GM10847 (cell line): ENCODE results near the gene HOXA9.

Experiments
- POLR2A ChIP-seq: IDR thresholded peaks from 2 replicates; pipeline ENCODE4 v1.6.1; 2011; ENCODE audit not compliant: insufficient read length; ENCODE audit errors: extremely low read depth

HOXA9 gene

DNA sequence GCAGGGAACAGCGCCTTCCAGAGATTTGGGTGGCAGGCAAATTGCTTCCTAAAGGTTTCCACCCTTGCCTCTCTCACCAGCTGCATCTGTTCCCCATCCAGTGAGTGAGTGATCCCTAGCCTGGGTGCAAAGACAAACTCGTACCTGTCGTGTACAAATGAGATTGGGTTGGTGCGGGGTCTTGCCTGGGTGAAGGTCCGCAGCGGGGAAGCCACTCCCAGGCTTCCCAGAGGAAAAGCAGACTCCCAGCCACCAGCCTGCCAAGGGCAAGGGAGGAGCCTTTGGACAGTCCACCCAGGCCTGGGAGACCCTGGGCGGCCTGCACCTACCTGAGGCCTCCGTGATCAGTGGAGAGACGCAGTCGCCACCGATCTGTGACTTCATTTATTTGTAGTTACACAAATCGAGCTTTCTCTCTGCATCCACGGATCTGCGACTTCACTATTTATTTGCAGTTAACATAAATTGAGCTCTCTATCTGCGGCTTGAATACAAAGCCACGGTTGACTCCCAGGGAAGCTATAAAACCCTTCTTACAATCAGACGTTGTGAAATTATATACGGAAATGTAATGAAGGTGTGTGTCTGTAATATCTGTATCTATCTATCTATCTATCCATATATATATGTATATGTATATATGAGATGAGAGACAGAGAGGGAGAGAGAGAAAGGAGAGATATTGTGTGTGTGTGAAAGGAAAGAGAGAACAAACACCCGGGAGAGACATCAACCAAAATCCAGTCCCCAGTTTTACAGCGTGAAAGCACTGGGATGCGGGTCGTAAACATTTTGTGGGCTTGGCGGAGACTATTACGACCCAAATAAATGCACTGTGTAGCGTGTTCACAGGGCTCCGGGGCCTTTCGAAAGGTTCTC is 5.8 kb downstream of the HOXA9 start:
- no peak for TF ChIP-seq POLR2A

DNA sequence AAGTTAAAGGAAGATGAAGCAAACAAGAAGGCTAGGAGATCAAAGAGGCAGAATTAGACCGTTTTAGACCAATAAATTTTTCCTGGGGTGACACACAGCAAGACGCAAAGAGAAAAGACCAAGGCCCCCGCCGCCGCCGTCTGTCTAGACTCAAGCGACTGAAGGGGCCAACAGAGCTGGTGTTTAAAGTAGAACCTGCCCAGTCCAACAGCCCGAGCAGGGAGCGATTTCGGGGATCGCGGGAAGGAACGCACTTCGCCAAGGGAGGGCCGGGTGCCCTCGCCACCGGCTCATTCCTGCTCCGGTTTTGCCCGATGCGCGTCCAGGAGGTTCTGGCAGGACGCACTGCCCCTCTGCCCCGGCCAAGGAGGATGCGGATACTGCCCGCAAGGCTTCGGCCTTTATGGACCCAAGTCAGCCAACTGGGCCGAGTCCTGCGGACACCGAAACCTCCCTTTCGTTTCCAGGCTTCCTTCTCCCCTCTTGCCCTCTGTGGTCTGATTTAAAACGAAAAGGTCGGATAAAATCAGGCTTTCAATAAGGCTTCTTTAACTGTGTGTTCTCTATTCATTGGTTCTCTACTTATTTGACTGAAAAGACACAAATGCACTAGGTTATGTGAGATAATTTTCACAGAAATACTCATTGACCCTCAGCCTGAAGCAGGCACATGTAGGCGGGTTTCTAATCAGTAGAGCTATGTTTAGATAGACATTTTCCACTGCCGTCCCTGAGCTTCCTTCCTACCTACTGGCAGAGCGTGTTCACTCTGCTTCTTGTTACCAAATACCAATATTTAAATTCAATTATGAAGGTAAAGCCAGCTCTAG is 6.7 kb downstream of the HOXA9 start:
- no peak for TF ChIP-seq POLR2A

DNA sequence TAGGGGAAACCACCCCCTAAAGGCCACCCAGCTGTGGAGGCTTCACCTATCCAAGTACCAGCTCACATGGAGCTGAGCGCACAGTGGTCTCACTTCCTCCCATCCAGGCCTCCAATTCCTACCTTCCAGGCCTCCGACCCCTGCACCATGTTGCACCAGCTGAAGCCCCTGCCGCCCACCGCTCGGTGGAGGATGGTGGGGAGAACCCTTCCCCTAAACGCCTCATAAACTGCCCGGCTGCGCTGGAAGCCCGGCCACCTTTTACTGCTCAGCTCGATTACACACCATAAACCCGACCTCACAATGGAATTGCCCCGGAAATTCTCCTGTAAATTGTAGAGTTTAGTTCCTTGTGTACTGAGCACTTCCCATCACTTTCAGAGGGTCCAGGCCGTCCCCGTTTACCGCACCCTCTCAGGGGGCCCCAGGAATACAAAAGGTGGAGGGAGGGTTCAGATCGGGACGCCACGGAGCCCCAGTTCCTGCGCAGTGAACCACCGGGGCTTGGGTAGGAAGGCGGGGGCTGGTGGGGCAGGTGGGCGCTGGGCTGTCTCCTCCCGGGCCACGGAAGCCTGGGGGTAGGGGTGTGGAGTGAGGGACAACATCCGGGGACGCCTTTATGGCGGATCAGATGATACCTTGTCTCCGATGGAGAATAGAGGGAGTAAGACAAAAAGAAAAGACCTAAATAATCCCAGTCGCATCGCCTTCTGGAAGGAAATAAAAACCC is 7.5 kb downstream of the HOXA9 start:
- TF ChIP-seq POLR2A, result no peak

DNA sequence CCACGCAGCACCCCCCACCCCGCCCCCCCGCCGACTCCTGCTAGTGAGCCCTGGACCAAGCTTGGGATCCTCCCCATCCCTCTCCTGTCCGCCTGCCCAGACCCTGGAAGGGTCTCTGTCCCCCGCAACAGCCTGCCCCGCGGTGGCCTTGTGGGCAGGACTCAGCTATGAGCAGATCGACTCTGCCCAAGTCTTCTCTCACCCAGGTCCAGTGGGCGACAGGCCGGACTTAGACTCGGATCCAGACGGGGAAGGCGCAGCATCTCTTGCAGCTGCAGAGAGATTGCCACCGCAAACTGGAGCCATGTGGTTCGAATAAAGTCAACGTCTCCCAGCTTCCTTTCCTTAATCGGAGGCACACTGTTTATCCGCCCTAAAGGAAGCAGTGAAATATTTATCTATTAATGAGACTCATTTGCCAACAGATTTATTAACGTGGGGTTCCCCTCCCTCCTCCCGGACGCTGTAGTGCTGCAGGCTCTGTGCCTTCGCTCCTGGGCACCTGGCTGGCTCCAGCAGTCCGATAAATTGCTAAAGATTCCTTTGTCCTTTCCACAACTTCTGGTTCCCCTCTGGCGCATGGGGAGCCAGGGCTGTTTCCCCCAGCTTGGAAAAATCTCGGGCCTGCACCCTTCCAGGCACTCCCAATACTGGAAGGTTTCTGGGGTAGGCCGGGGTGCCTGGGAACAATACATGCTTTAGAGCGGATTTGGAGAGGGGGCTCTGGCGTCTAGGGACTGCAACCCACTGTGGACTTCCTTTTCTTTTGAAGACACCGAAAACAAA is 8.2 kb downstream of the HOXA9 start:
- TF ChIP-seq POLR2A, result no peak

DNA sequence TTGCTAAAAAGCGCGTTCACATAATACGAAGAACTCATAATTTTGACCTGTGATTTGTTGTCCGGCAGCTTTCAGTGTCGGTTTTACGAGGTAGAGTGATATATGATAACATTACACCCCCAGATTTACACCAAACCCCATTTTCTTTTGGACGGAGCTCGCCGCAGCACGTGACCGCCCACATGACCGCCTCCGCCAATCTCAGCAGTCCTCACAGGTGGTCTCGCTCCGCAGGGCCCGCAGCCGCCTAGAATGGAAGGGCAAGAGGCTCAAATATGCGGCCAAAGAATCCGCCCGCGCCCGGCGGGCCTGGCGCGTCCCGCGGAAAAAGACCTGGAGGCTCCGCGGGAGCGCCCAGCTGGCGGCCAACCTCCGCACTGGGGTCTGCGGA is 8.8 kb downstream of the HOXA9 start, which contains the start of gene HOXA7:
TSS of gene HOXA7 (minus strand) at position 168 of the 391 bp plus-strand sequence. CDS start at position 38, 130 bp downstream.
- no peak for TF ChIP-seq POLR2A

DNA sequence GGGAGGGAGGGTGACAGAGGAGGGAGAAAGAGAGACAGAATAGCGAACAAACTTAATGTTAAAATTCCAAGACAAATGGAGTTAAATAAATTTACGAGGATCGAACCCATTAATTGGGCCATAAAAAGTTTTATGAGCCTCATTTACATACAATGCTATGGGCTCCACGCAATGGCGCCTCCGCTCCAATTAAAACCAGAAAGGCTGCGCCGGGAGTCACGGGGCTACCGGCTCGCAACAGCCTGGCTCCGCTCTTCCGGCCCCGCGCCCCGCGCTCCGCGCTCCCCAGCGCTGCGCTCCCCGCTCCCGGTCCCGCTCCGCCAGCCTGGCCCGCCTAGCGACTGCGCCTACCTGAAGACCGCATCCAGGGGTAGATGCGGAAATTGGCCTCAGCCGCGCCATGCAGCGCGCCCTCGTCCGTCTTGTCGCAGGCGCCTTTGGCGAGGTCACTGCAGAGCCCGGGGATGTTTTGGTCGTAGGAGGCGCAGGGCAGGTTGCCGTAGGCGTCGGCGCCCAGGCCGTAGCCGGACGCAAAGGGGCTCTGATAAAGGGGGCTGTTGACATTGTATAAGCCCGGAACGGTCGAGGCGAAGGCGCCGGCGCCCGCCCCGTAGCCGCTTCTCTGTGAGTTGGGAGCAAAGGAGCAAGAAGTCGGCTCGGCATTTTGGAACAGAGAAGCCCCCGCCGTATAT is 9.4 kb downstream of the HOXA9 start:
- no peak for TF ChIP-seq POLR2A

DNA sequence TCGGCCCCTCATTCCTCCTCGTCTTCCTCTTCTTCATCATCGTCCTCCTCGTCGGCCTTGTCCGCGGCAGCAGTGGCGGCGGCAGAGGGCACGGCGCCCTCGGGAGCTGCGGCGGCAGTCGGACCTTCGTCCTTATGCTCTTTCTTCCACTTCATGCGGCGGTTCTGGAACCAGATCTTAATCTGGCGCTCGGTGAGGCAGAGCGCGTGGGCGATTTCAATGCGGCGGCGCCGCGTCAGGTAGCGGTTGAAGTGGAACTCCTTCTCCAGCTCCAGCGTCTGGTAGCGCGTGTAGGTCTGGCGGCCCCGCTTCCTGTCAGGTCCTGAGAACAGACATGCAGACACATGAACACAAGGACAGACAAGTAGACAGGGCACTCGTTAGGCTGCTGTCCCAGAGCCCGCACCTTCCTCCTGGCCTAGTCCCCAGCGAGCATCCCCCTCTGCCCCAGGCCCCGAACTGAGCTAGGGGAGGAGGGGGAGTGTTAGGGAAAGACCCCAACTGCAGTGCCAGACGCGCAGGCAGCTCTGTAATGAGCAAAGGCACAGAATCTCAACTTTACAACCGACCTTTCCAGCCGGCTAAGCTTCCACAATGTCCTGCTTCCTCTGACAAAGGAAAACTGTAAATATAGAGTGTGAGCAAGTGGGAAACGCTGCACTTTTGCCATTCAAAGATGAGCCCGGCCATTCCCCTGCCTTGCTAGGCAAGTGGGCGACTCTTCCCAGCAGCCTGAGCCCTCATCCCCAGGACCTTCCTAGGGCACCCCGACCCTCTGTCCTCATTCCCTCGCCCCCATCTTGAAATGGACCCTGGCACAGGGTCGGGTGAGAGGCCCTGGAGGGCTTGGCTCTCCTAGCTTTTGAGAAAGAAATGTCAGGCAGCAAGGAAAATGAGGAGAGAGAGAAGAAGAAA is 10.2 kb downstream of the HOXA9 start:
- no peak for TF ChIP-seq POLR2A

DNA sequence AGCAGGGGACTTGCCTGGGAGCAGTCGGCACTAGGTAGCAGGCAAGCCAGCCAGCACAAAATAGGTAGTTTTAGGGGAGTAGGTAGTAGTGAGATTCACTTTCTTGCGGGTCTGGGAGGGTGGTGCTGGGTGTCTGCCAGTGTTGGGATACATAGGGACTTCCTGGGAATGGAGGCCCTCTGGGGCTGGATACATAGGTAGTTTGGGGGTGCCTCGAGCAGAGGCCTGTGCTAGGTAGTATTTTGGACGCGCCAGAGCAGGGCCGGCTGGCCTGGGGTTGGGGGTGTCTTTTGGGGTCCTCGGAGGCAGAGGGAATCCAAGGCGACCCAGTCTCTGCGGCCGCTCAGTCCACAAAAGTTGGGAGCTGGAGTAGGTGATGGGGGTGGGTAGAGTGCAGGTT is 11.0 kb downstream of the HOXA9 start:
- TF ChIP-seq POLR2A, result no peak

DNA sequence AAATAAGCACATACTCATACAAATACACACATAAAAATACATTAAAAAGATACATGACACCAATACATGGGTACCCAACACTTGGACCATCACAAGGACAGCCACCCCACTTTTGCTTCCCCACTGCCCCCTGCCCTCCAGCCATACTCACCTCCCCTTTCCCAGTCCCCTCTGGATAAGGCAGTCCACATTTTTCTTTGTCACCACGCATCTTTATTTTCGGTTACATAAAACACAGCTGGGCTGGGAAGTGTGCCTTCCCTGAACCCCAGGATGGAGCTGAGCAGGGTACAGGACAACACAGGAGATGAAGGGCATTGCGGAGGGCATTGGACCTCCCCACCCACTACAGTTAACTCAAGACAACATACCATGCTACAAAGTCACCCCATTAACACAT is 11.8 kb downstream of the HOXA9 start:
- no peak for TF ChIP-seq POLR2A

DNA sequence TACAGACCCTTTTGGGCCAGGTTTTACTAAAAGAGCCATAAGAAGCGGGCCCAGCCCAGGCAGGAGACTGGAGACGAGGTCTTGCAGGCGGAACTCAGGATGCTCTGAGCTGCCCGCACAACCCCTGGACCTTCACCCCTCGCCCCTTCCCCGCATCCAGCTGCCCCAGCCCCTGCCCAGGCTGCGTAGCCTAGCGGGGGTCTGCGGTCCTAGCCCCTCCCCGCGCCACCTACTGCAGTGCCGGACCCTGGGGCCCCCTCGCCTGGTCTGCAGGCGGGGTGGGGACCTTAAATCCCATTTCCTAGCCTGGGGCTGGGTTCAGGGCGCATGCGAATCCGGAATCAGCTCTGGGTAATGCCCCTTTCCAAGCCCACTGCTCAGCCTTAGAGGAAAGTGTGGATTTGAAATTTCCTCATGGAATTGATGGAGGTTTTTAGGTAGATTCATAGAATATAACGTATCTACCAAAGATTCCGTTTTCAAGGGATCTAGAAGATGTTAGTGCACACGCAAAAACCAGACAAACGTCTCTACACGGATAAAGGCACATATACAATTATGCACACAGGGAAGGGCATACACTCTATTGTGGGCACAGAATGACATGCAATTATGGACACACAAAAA is 12.4 kb downstream of the HOXA9 start:
- no peak for TF ChIP-seq POLR2A

DNA sequence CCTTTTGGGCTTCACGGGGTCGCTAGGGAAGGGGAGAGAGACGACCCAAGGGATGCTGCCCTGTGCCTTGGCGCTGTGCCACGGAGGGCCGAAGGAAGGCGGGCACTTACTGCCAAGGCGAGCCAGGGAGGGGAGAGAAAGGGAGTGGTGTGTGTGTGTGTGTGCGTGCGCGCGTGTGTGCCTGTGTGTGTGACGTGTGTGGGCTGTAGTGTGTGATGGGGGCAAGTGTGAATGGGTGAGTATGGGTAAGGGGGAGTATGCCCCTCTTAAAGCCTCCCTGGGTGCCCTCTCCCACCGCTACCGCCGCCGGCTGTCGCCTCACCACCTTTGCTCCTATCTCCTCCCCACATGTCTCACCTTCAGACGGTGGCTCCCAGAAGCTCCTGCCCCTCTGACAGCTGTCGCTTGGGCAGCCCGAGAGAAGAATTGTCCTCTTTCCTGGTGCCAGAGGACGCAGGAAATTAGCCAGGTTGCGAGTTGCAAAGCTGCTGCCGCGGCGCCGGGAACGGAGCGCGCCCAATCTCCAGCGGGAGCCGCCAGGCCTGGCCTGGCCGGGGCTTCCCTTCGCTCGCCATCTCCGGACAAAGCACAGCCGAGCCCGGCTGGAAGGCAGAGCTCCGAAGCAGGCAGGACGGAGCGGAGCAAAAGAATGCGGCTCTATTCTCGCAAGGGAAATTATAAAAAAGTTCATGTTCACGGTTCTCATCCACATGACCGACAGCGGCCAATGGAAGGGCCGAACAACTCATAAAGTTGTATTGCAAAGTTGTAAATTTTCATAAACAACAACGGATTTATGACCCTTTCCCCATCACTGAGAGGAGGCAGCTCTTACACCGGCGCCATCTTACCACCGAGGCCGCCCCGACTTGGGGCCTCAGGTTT is 13.2 kb downstream of the HOXA9 start, which contains the start of gene HOXA3:
TSS of gene HOXA3 (minus strand) at position 653 of the 885 bp plus-strand sequence. CDS start 41,943 bp downstream, outside the sequence.
- no peak for TF ChIP-seq POLR2A

DNA sequence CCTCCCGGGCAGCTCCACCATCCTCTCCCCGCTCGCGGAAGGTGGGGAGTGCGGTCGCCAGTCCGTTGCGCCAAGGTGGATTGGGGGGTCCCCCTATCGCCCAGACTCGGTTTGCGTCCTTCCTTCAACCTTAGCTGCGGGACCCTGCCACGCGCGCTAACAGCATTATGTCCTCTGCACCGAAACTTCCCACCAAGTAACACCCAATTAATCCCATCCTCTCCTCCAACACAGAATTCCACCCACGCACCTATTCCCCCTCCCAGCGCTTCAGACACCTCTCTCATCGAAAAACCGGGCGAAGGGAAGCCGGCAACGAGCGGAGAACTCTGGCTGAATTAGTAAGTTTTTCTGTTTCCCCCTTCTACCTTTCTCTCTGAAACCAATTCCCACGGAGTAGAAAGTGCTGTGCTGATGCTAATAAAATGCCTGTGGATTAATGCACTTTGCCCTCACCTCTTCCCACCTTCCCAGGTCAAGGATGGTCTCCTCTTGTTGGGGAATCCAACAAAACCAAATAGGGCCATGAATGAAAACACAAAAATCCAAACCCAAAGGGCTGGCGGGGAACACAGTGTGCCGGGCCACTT is 13.9 kb downstream of the HOXA9 start:
- TF ChIP-seq POLR2A, result no peak
